ENCODE measurements around the gene BBC3.
"Not testable (repeated sequence)": the region's sequence is repeated elsewhere in the genome, so short reads cannot be mapped to it uniquely, and the experiment has no call there.

The BBC3 gene, protein sequence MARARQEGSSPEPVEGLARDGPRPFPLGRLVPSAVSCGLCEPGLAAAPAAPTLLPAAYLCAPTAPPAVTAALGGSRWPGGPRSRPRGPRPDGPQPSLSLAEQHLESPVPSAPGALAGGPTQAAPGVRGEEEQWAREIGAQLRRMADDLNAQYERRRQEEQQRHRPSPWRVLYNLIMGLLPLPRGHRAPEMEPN

DNA sequence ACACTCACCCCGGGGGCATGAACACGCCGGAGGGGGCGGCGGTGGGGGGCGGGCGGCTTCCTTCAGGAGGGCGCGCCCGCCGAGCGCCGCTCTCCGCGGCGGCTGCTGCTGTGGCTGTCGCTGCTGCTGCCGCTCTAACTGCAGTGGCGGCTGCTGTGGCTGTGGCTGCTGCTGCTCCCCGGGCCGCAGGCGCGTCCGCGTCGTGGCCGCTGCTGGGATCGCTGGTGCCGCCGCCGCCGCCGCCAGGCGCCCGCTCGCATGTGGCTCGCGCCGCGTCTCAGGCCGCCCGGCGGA lies at the start of gene BBC3:
Gene BBC3 (minus strand): TSS at position 279 of the 294 bp plus-strand sequence. CDS start 2,768 bp downstream, outside the sequence.
- DNase-seq = no peak

DNA sequence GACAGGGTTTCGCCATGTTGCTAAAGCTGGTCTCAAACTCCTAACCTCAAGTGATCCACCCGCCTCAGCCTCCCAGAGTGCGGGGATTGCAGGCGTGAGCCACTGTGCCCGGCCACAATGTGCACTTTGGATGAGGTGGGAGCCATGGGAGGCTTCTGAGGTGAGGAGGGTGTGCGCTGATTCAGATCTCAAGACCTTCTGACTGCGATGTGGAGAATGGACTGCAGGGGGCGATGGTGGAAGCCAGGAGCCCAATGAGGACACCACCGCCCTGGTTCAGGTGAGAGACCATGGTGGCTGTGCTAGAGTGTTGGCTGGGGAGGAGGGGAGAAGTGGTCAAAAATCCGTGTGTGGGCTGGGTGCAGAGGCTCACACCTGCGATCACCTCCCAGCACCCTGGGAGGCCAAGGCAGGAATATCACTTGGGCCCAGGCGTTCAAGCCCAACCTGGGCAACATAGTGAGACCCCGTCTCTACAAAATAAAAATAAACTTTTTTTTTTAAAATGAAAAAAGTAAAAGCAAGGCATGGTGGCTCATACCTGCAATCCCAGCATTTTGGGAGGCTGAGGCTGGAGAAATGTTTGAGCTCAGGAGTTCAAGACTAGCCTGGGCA lies 49.3 kb upstream of the BBC3 start:
- DNase-seq = peak; percentile 22

DNA sequence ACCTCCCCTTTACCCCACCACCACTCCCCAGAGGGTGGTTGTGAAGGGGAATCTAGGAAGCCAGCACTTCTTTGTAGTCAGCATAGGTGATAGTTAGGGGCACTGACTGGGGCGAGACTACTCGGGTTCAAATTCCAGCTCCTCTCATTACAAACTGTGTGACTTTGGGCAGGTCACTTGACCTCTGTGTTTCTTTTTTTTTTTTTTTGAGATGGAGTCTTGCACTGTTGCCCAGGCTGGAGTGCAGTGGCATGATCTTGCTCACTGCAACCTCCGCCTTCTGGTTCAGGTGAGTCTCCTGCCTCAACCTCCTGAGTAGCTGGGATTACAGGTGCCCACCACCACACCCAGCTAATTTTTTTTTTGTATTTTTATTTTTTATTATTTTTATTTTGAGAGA lies 45.5 kb upstream of the BBC3 start:
- DNase-seq = not testable (repeated sequence)

DNA sequence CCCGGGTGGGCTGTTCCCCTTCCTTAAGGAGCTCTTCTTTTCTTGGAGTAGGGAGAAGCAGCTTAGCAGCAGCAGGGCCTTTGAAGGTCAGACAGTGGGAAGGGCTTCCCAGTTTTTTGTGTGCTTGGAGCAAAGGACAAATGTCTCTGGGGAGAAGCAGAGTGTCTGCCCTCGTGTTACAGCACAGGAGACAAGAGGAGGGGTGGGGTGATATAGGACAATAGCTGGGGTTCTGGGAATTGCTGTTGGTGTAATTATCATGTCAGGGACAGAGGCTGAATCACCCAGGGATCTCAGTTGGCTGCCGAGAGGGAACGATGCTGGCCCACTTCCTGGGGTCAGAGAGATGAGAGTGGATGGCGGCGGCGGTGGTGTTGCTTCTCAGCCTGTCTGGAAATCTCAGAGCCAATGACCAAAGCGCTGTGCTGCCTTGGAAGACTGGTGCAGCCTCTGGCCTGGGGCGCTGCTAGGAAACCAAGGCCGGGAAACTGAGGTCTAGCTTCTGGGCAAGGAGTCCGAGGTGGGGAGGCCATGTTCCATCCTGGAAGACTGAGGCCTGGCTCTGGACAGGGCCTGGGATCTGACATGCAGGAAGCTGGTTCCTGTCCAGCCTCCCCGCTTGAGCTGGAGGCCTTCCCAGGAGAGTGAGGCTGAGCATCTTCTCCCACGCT lies 44.9 kb upstream of the BBC3 start:
- peak; percentile 41 for DNase-seq

DNA sequence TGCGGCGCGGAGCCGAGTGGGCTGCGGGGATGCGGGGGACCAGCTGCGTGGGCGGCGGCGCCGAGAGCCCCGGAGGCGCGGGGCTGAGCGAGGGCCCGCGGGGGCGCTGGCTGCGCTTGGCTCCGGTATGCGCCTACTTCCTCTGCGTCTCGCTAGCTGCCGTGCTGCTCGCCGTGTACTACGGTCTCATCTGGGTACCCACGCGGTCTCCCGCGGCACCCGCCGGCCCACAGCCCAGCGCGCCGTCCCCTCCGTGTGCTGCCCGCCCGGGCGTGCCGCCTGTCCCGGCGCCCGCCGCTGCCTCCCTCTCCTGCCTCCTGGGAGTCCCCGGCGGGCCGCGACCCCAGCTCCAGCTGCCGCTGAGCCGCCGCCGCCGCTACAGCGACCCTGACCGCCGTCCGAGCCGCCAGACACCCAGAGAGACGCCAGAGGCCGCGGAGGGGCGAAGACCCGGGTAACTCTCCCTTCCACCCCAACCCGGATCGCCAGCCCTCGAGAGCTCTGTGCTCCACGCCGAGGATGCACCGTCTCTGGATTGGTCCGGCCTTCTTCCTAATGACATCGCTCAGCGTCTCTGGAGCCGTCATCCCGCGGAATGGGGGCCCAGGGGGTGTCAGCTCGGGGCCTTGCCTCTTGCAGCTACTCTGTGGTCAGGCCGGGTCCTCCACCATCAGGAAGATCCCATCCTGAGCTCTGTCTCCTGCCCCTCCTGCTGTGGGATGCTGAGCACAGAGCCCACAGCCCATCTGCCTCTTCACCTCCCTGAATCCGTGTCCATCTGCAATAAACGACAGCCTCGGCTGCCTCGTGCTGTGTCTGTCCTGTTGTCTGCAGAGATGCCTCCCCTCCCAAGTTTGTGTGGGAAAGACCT lies 44.1 kb upstream of the BBC3 start:
- no peak for DNase-seq

DNA sequence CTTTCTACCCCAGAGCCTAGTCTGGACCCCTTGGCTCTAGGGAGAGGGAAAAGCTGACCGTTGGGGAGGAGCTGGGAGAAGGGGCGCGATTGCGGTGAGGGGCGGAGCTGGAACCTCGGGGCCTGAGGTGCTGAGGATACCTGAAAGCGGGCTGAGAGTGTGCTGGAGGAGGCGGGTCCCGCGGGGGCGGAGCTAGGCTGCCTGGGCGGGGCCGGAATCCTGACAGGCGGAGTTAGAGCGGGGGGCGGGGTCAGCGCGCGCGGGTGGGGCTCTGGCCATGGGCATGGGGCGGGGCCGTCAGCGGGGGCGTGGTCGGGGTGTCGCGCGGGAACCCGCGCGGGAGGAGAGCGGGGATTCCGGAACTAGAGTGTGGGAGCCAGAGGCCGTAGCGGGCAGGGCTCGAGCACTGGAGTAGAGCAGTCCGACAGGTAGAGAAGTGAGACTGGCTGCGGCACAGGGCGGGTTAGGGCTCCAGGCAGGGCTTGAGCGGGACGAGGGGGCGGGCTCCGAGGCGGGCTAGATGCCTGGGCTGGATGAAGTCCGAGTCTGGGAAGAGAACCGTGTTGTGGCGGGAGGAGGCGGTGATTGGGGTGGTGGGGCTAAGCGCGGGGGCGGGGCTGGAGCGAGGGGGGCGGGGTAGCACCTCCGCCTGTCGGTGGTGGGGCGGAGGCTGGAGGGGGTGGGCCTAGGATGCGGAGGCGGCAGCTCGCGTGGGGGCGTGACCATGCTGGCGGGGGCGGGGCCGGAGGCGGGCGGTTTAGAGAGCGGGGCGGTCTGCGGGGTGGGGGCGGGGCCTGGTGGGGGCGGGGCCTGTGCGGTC lies 43.3 kb upstream of the BBC3 start, which contains the start of gene INAFM1:
Gene INAFM1 (plus strand): TSS at position 815 of the 820 bp plus-strand sequence. CDS start 35 bp downstream, outside the sequence.
- peak; percentile 92 for DNase-seq

DNA sequence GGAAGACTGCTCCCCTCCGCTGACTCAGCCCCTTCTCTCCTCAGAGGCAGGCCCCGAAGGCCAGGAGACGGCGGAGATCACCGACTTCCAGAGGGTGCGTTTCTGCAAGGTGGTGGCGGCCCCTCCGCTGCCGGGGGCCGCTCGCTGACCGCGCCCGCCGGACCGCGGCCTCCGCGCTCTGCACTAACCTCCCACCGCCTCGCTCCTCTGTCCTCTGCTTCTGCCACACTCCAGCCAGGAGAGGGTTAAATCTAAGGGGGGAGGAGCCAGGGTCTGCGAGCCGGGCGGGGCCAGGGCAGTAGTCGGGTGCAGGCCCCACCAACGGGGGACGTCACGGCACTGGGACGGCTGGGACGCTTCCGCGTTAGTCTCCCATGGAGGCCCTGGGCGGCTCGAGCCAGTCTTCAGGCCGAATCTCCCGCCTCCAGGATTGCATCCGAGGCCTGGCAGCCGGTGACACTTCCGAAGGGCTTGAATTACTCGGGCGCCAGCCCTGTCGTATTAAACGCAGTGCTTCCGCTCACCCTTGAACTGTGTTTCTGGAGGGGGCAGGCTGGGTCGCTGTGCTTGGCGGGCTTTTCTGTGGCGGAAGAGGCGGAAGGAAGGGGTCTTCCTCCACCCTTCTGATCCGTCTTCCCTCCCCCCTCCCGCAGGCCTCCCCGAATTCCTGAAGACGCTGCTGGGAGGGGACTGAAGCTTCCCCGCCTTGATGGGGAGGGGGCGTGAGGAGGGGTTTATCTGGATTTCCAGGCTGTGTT lies 42.5 kb upstream of the BBC3 start:
- peak; percentile 94 for DNase-seq

DNA sequence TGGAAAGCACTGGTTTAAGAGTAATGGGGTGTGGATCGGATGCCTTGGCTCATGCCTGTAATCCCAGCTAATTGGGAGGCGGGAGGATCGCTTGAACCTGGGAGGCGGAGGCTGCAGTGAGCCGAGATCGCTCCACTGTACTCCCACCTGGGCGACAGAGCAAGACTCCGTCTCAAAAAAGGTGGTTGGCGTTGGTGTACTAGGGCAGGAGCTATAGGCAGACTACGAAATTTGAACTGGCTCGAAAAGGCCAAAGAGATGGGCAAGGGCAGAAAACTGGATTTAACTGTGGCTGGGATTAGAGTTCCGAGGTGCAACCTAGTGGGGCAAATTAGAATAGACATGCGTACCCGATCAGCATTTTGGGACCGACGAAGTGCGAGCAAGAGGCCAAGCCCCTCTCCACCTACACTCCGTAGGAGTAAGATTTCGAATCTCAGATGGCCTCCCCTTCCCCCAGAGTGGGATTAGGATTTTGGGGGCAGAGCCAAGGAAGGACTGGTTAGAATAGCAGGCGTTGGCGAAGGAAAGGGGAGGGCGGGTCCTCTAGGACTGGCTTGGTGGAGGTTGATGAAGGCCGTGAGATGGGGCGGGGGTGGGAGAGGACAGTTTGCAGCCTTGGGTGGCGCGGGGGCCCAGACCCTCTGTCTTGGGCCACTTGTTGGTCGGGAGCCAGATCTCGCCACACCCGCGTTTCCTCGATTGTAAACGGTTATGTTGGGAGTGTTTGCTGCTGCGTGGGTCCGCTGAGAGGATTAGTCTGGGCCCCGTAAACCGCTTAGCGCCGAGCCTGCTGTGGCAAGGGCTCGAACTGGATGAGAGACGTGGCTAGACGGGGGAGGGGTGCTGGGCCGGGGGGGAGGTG lies 41.7 kb upstream of the BBC3 start:
- peak; percentile 90 for DNase-seq

DNA sequence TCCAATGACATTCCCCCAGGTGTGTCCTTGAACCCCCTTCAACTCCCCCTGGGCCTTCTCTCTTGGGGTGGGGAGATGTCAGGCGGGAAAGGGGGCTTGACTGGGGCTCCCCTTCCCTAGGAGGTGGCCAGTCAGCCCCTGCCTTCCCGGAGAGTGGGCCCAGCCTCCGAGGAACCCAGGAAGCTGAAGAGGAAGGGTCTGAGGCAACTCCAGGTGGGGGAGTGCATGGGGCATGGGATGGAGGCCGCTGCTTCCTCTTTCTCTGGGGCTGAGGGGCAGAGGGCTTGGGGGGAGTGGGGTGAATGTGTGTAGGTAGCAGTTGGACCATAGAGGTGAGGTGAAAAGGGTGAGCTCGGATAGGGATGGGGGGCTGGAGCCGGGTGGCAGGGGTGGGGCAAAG lies 41.0 kb upstream of the BBC3 start:
- no peak for DNase-seq

DNA sequence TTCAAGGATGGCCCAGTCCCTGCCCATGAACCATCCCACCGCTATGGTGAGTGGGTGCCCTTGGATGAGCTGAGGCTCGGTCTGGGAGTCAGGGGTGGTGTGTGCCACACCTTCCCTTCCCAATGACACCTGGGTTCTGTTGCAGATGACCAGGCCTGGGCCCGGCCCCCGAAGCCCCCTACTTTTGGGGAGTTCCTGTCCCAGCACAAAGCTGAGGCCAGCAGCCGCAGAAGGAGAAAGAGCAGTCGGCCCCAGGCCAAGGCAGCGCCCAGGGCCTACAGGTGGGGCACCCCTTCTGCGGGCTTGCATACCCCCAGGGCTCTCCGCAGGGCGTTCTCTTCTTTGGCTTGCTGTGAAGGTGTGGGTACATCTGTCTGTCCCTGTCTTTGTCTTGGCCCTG lies 39.4 kb upstream of the BBC3 start:
- no peak for DNase-seq

DNA sequence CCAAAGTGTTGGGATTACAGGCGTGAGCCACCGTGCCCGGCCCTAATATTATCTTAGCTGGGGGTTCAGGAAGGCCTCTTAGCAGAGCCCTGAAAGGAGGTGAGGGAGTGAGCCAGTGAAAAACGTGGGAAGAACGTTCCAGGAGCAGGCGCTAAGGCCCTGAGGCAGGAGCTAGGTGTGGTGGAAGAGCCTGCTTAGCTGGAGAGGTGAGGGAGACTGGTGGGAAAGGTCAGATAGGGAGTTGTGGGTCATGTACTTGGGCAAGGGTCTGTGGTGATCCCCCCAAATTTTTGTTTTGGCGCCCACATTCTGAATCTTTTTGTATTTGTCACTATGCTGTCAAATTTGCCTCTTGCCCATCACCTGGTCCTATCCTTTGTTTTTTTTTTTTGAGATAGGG lies 38.6 kb upstream of the BBC3 start:
- no peak for DNase-seq

DNA sequence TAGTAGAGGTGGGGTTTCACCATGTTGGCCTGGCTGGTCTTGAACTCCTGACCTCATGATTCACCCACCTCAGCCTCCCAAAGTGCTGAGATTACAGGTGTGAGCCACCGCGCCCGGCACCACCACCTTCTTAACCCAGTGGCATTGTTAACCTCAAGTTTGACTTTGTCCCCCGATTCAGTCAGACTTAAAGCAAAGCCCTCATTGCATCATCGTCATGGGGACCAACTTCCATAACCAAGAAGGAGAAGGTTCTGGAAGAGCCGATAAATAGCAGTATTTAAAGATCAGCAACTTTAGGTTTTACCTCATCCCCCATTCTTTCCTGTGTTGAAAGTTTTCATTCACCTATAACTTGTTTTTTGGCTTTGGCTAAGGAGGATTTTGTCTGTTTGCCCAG lies 37.0 kb upstream of the BBC3 start:
- no peak for DNase-seq

DNA sequence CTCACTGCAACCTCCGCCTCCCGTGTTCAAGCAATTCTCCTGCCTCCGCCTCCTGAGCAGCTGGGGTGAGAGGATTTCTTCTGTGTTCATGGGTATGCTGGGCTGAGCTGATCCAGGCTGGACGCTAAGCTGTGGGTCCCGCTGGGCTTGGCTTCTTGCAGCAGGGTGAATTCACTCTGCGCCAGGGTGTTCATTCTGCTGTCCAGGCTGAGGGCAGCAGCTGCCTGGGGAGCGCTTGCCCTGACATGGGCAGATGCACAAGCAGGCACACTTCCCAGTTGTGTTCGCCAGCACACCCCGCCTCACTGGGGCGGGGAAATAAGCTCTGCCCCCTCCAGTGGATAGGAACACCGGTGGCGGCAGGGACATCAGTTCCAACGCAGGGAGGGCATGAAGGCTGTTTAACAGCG lies 36.4 kb upstream of the BBC3 start:
- DNase-seq = no peak

DNA sequence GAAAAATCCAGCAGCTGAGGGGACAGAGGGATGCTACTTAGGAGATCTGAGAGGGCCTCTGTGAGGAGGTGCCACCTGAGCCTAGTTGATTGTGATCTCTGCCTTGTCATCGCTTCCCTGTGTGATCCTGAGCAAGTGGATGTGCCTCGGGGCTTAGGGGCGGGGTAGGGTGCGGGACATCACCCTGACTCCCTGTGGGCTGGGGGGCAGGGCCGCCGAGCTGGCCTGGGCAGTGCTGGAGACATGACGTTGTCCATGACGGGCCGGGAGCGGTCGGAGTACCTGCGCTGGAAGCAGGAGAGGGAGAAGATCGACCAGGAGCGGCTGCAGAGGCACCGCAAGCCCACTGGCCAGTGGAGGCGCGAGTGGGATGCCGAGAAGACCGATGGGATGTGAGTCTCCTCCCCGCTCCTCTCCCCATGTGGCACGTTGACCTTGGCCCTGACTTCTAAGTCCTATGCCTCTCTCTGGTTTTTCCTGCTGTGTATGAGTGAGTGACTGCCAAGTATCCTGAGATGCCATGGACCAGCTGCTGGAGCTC lies 35.5 kb upstream of the BBC3 start:
- DNase-seq = no peak

DNA sequence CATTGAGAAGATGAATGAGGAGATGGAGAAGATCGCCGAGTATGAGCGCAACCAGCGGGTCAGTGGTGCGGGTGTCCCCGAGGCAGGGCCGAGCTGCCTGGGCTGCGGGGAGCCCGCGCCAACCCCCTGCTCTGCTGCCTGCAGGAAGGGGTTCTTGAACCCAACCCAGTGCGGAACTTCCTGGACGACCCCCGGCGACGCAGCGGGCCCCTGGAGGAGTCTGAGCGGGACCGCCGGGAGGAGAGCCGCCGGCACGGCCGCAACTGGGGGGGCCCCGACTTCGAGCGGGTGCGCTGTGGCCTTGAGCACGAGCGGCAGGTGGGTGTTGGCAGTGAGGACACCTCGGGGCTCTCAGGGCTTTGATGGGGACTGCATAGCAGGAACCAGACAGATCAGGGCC lies 33.6 kb upstream of the BBC3 start:
- no peak for DNase-seq

DNA sequence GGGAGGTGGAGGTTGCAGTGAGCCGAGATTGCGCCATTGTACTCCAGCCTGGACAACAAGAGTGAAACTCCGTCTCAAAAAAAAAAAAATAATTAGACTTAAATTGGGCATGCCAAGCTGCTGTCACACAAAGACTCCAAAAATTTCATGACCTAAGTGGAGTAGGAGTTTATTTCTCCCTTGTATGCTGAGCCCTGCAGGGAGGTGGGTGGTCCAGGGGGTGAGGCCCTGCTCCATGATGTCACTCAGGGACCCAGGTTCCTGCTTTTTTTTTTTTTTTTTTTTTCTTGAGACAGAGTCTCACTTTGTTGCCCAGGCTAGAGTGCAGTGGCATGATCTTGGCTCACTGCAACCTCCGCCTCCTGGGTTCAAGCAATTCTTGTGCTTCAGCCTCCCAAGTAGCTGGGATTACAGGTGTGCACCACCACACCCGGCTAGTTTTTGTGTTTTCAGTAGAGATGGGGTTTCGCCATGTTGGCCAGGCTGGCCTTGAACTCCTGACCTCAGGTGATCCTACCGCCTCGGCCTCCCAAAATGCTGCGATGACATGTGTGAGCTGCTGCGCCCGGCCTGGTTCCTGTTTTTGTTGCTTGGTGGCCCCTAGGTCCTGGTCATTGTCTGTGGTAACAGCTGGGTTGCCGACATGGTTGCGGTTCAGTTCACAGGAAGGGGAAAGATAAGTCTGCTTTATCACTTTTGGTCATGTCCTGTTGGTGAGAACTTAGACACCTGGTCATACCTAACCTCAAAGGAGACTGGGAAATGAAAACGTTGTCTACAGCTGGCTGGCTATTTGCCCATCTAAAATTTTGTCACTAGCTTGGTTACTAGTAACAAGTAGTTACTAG lies 31.2 kb upstream of the BBC3 start:
- DNase-seq = not testable (repeated sequence)

DNA sequence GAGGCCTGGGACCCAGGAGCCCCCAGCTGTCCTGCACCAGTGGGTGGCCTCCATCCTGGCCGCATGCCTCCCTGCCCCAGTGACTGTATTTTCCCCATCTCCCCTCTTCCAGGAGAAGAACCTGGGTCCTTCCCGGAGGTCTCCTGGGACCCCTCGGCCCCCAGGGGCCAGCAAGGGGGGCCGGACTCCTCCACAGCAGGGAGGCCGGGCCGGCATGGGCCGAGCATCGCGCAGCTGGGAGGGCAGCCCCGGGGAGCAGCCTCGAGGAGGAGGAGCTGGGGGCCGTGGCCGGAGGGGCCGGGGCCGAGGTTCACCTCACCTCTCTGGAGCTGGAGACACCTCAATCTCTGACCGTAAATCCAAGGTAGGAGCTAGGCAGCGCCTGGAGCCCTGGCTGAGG lies 29.5 kb upstream of the BBC3 start:
- no peak for DNase-seq

DNA sequence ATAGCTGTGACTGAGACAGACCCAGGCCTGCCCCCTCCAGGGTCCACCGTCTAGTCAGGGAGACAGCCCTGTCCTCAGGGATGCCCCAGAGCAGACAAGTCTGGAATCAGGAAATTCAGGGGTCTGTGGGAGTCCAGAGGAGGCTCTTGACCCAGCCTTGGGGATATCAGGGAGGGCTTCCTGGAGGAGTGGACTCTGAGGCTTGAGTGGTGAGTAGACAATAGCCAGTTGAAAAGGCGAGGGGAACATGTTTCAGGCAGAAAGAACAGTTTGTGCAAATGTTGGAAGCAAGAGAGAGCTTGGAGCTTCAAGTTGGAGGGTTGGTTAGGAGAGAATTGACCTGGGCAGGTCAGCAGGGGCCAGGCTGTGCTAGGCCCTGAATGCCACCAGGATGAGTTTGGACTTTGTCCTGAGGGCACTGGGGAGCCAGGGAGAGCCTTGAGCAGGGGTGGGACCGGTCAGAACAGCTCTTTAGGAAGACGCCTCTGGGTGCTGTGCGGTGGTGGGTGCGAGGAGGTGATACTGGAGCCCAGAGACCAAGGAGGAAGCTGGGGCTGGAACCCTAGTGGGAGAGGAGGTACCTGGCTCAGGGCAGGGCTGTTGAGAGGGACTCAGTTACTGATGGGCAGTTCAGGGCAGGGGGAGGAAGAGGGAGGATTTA lies 28.0 kb upstream of the BBC3 start:
- DNase-seq = no peak

DNA sequence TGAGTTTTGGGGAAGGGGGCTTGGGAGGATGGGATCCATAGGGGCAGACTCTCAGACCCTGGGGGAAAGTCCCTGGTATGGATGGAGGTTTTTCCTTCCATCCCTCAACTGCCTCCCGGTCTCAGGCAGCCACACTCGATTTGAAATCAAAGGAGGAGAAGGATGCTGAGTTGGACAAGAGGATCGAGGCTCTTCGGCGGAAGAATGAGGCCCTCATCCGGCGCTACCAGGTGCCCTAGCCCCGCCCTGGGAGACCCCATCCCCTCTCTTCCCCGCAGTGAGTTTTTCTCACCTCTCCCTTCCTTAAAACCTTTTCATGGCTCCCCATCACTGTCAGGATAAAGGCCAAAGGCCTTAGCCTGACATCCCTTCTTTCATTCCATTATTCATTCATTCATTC lies 27.4 kb upstream of the BBC3 start:
- no peak for DNase-seq

Data from fibroblast of upper back skin (primary cell).